WTC11 (cell line): ENCODE data around the gene CPXM1. TPM values are rescaled to one million over a fixed set of nuclear protein-coding genes. Genes with fewer than 3 reads are reported as not detected.
A peak's percentile ranks its signal among the peaks of the same experiment; 100 is the strongest.

Source experiments
- ATAC-seq: fragments of 200-7000 bp; cut with Tn5 transposase; 2 replicates; pipeline ENCODE4 v1.10.0; 2021; ENCODE audit warnings: mild to moderate bottlenecking, moderate library complexity
- CTCF ChIA-PET: fragments of 300-600 bp; sonication (Branson Sonifier 250); formaldehyde crosslinking; loops from one replicate; lab custom pipeline; 2021; ENCODE audit warnings: antibody characterized with exemption; lab: Charles Lee
- POLR2A ChIA-PET: fragments of 350-600 bp; sonication (Branson Sonifier 250); formaldehyde crosslinking; loops from one replicate; lab custom pipeline; 2021; ENCODE audit warnings: antibody characterized with exemption; lab: Charles Lee
- DNase-seq: peaks from one replicate; pipeline ENCODE4 v3.0.0; 2021; ENCODE audit warnings: low spot score
- H3K27ac Mint-ChIP-seq: 2 replicates; pipeline ENCODE4 v1.8.0; 2021; ENCODE audit warnings: mixed read lengths
- H3K27me3 Mint-ChIP-seq: 2 replicates; pipeline ENCODE4 v1.8.0; 2021; ENCODE audit warnings: low read depth, mild to moderate bottlenecking, moderate library complexity, mixed read lengths
- H3K36me3 Mint-ChIP-seq: 2 replicates; pipeline ENCODE4 v1.8.0; 2021; ENCODE audit warnings: mixed read lengths
- H3K4me1 Mint-ChIP-seq: 2 replicates; pipeline ENCODE4 v1.8.0; 2022; ENCODE audit warnings: mixed read lengths
- H3K4me3 Mint-ChIP-seq: 2 replicates; pipeline ENCODE4 v1.8.0; 2021; ENCODE audit warnings: mild to moderate bottlenecking, moderate library complexity, mixed read lengths
- H3K9me3 Mint-ChIP-seq: 2 replicates; pipeline ENCODE4 v1.8.0; 2021; ENCODE audit warnings: mixed read lengths
- AFF4 ChIP-seq: sonication (generic); formaldehyde crosslinking; IDR thresholded peaks from 2 replicates; pipeline ENCODE4 v1.8.1; 2023; ENCODE audit warnings: mild to moderate bottlenecking, missing genetic modification reagents, borderline replicate concordance
- CTCF ChIP-seq: fragments of 200-600 bp; IDR thresholded peaks from 2 replicates; pipeline ENCODE4 v1.8.0; 2022; ENCODE audit warnings: antibody characterized with exemption
- E2F1 ChIP-seq: sonication (generic); formaldehyde crosslinking; IDR thresholded peaks from 2 replicates; pipeline ENCODE4 v1.8.0; 2022; ENCODE audit warnings: mild to moderate bottlenecking, missing genetic modification reagents
- FOXP4 ChIP-seq: sonication (generic); formaldehyde crosslinking; IDR thresholded peaks from 2 replicates; pipeline ENCODE4 v1.8.0; 2022; ENCODE audit warnings: mild to moderate bottlenecking, missing genetic modification reagents
- HMGXB4 ChIP-seq: sonication (generic); formaldehyde crosslinking; IDR thresholded peaks from 2 replicates; pipeline ENCODE4 v1.8.1; 2023; ENCODE audit warnings: mild to moderate bottlenecking, moderate library complexity, missing genetic modification reagents
- IRF2 ChIP-seq: sonication (generic); formaldehyde crosslinking; IDR thresholded peaks from 2 replicates; pipeline ENCODE4 v1.8.0; 2022; ENCODE audit warnings: low read depth, missing genetic modification reagents, borderline replicate concordance
- MAX ChIP-seq: sonication (generic); formaldehyde crosslinking; IDR thresholded peaks from 2 replicates; pipeline ENCODE4 v1.8.0; 2022; ENCODE audit warnings: mild to moderate bottlenecking, missing genetic modification reagents
- MLX ChIP-seq: sonication (generic); formaldehyde crosslinking; IDR thresholded peaks from 2 replicates; pipeline ENCODE4 v1.8.1; 2023; ENCODE audit warnings: mild to moderate bottlenecking, missing genetic modification reagents, moderate library complexity
- MYBL2 ChIP-seq: sonication (generic); formaldehyde crosslinking; IDR thresholded peaks from 2 replicates; pipeline ENCODE4 v1.8.1; 2023; ENCODE audit warnings: mild to moderate bottlenecking, moderate library complexity, missing genetic modification reagents
- PRRX2 ChIP-seq: fragments of 250-450 bp; sonication (Bioruptor Pico); IDR thresholded peaks from 2 replicates; pipeline ENCODE4 v1.8.0; 2021; ENCODE audit warnings: mild to moderate bottlenecking
- SP1 ChIP-seq: sonication (generic); formaldehyde crosslinking; conservative IDR thresholded peaks from 2 replicates; pipeline ENCODE4 v1.8.1; 2022; ENCODE audit warnings: missing genetic modification reagents
- USF2 ChIP-seq: sonication (generic); formaldehyde crosslinking; IDR thresholded peaks from 2 replicates; pipeline ENCODE4 v1.8.1; 2023; ENCODE audit warnings: mild to moderate bottlenecking, missing genetic modification reagents, moderate library complexity
- ZNF138 ChIP-seq: sonication (generic); formaldehyde crosslinking; conservative IDR thresholded peaks from 2 replicates; pipeline ENCODE4 v1.8.1; 2022; ENCODE audit warnings: mild to moderate bottlenecking, moderate library complexity, missing genetic modification reagents
- ZNF232 ChIP-seq: sonication (generic); formaldehyde crosslinking; IDR thresholded peaks from 2 replicates; pipeline ENCODE4 v1.8.0; 2022; ENCODE audit warnings: mild to moderate bottlenecking, missing genetic modification reagents
- ZNF317 ChIP-seq: sonication (generic); formaldehyde crosslinking; IDR thresholded peaks from 2 replicates; pipeline ENCODE4 v1.8.1; 2023; ENCODE audit warnings: low read depth, mild to moderate bottlenecking, moderate library complexity, missing genetic modification reagents, borderline replicate concordance
- ZNF416 ChIP-seq: fragments of 250-450 bp; sonication (Bioruptor Pico); IDR thresholded peaks from 2 replicates; pipeline ENCODE4 v1.9.0; 2021; ENCODE audit warnings: mild to moderate bottlenecking, inconsistent platforms
- total RNA-seq: library from RNA; stranded (reverse); gene quantifications from 3 replicates; pipeline ENCODE4 v1.2.3, GENCODE V29; 2021

Gene CPXM1
- total RNA-seq, 1 experiment from 2014 or later, result 51.2 TPM

- TF ChIP-seq AFF4 (CRISPR knock-in tag), result no peak
- no peak for TF ChIP-seq MLX (CRISPR knock-in tag)
- no peak for TF ChIP-seq FOXP4 (CRISPR knock-in tag)
- TF ChIP-seq IRF2 (CRISPR knock-in tag), result no peak
- no peak for TF ChIP-seq ZNF138 (CRISPR knock-in tag)
- no peak for TF ChIP-seq USF2 (CRISPR knock-in tag)
- no peak for TF ChIP-seq ZNF416
- TF ChIP-seq ZNF317 (CRISPR knock-in tag), result no peak
- no peak for TF ChIP-seq PRRX2
- TF ChIP-seq E2F1 (CRISPR knock-in tag), result no peak
Observed at GRCh38 chr20:2753461-2754040, 46.9 kb downstream of the CPXM1 start (continued).

- peak; percentile 22 for ATAC-seq
- peaks cover 73% of the 10 kb centered on the region for H3K27me3 Mint-ChIP-seq
- no peak overlapping the region for H3K27ac Mint-ChIP-seq
- H3K36me3 Mint-ChIP-seq, result no peaks in the 10 kb centered on the region
- H3K9me3 Mint-ChIP-seq, result no peaks in the 10 kb centered on the region
- CTCF ChIA-PET, result interaction anchor here (0.6 to 7.3 kb wide), 34 partner anchors 10 to 289 kb away, joined by 3 to 120 read pairs (median 5); partner anchors contain the start of genes CPXM1 and EBF4
- peak; percentile 77 for DNase-seq
- H3K4me3 Mint-ChIP-seq, result peak overlapping the region; percentile 77
- TF ChIP-seq MYBL2 (CRISPR knock-in tag) (peak; percentile 47; the same call in 1 of the 2 replicates), HMGXB4 (CRISPR knock-in tag) (peak; percentile 68), USF2 (CRISPR knock-in tag) (no peak), CTCF (peak; percentile 80), ZNF232 (CRISPR knock-in tag) (no peak), MAX (CRISPR knock-in tag) (0 out of 2 replicates have a peak, but pooled peaks have one; percentile 8), SP1 (CRISPR knock-in tag) (peak; percentile 49; the same call in 1 of the 2 replicates)
- peaks cover 37% of the 10 kb centered on the region for H3K4me1 Mint-ChIP-seq
- POLR2A ChIA-PET, result interaction anchor here (0.6 to 1.0 kb wide), 2 partner anchors 52 to 363 kb away, joined by 3 to 4 read pairs; no protein-coding TSS in a partner anchor
Observed at GRCh38 chr20:2752567-2753460, 47.6 kb downstream of the CPXM1 start.
